Measurements from ENCODE around the gene M1AP.

M1AP gene

GRCh38 chr2:74512744-74513604 is 135.2 kb downstream of the M1AP start:
- no peak for TF ChIP-seq CTCF (IDR thresholded peaks at IDR 0.05; ENCODE audit: low read depth, low read length)
- no peak for DNase-seq (ENCODE audit: extremely low read depth, low read depth)

- no peak for TF ChIP-seq CTCF (IDR thresholded peaks at IDR 0.05; ENCODE audit: low read depth, low read length)
- no peak for DNase-seq (ENCODE audit: extremely low read depth, low read depth)
Observed at GRCh38 chr2:74511104-74511989, 136.8 kb downstream of the M1AP start.

- no peak for DNase-seq (ENCODE audit: extremely low read depth, low read depth)
- no peak for TF ChIP-seq CTCF (IDR thresholded peaks at IDR 0.05; ENCODE audit: low read depth, low read length)
Observed at GRCh38 chr2:74510272-74510671, 137.9 kb downstream of the M1AP start.

- no peak for TF ChIP-seq CTCF (IDR thresholded peaks at IDR 0.05; ENCODE audit: low read depth, low read length)
- no peak for DNase-seq (ENCODE audit: extremely low read depth, low read depth)
Observed at GRCh38 chr2:74507926-74508520, 140.1 kb downstream of the M1AP start.

Measured in AG09319 (cell line).